Measurements from ENCODE around the gene TBCCD1. TPM values are rescaled to one million over a fixed set of nuclear protein-coding genes. Genes with fewer than 3 reads are reported as not detected.

Gene TBCCD1, protein sequence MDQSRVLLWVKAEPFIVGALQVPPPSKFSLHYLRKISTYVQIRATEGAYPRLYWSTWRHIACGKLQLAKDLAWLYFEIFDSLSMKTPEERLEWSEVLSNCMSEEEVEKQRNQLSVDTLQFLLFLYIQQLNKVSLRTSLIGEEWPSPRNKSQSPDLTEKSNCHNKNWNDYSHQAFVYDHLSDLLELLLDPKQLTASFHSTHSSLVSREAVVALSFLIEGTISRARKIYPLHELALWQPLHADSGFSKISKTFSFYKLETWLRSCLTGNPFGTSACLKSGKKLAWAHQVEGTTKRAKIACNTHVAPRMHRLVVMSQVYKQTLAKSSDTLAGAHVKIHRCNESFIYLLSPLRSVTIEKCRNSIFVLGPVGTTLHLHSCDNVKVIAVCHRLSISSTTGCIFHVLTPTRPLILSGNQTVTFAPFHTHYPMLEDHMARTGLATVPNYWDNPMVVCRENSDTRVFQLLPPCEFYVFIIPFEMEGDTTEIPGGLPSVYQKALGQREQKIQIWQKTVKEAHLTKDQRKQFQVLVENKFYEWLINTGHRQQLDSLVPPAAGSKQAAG
- total RNA-seq, result 32.2 TPM

- FAIRE-seq (no peak), DNase-seq (ENCODE audit: low spot score in 2 of 2) (peak; percentile 82 to 83)
These were observed at the start of gene TBCCD1 for GRCh38 chr3:186567072-186567921. TSS of gene TBCCD1 (minus strand) at chr3:186567339. CDS start at chr3:186564329, 3,010 bp downstream.

- no peak for FAIRE-seq
These were observed 49.1 kb upstream of the TBCCD1 start for GRCh38 chr3:186616299-186616617.

DNA sequence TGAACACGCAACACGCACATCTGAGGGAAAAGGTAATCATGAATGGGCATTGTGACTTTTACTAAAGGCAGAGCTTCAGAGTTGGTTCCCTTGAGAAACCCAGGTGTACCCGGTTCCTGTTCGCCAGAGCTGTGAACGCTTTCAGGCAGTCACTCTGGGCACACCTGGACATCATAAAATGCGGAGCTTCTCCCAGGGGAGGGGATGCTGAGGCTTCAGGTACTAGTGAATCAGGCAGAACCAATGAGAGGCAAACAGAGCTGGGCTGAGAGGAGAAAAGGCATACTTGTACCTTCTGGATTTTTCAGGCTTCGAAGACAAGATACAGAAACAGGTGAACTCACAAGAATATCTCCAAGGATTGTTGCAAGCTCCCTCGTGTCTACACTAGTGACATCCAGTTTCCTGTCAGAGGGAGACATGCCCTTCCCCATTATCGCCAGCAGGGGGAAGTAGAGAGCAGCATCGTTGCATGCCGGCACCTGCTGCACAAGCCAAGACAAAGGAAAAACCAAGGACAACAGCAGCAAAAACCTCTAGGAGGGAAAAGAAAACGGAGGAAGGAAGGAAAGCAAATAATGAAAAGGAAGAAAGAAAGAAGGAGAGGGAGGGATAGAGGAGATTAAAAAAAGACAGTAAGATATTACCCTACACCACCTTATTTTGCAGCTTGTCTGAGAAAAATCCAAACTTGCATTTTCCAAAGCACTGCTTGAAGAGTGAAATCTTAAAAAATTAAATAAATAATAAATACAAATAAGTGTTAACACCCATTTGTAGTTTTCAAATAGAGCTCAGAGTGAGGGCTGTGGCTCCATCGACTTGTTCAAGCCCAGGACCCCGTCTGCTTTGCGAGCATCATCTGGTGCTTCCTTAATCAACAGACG lies 47.7 kb upstream of the TBCCD1 start:
- FAIRE-seq (no peak), DNase-seq (ENCODE audit: low spot score in 2 of 2) (peak; percentile 50 to 81)

More at GRCh38 chr3:186616299-186616617, 49.1 kb upstream of the TBCCD1 start:
- DNase-seq (ENCODE audit: low spot score in 2 of 2), result no peak

GRCh38 chr3:186614266-186614596 lies 47.1 kb upstream of the TBCCD1 start:
- no peak for DNase-seq (ENCODE audit: low spot score in 2 of 2)
- no peak for FAIRE-seq

- DNase-seq (ENCODE audit: low spot score in 2 of 2) (no peak), FAIRE-seq (no peak)
These were observed 46.6 kb upstream of the TBCCD1 start for GRCh38 chr3:186613637-186614265.

DNA sequence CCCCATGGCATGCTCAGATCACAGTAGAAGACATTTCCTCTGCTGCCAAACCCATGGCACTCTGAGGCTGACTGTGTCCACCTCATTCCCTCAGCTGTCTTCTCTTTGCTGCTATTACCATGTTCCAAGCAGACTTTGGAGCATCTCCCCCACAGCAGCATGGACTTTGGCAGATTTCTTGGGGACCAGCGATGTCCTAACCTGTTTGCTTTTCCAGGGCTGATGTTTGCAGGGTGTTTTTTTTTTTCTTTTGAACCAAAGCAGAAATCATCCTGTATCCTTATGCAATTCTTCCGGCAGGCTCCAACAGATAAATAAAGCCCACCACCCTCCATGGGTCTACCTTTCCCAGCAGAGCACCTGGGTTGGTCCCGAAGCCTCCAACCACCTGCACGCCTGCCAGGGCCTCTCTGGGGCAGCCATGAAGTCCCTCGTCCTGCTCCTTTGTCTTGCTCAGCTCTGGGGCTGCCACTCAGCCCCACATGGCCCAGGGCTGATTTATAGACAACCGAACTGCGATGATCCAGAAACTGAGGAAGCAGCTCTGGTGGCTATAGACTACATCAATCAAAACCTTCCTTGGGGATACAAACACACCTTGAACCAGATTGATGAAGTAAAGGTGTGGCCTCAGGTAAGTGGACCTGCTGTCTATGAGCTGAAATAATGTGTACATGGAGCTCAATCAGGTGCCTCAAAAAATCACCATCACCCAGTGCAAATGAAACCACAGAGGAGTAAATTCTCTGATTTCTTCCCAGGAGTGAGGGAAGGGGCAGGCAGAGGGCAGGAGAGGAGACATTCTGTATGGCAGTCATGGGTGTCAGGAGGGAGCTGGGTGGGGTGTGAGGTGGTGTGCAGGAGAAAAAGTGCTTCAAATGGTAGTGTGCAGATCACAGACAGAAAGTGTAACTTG lies 45.8 kb upstream of the TBCCD1 start, which contains the start of gene AHSG:
TSS of gene AHSG (plus strand) at position 340 of the 916 bp plus-strand sequence. CDS start at position 422, 82 bp downstream.
- DNase-seq (ENCODE audit: low spot score in 2 of 2) (no peak), FAIRE-seq (no peak)

DNA sequence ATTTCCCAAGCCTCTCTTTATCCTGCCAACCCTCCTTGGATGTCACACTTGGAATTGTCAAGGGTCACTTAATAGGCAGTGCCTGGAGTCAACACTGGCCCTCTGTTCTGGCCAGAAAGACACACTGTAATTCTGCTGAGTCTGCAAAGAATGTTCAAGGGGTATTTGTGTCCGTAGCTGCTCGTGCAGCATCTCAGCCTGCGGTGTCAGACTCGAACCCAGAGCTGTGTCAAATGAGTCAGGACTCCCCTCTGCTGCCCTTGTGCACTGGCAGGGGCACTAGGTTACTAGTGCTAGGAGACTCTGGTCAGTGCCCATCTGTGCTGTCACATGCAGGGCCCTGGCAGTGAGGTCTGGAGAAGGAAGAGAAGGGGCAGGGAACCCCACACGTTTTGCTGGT lies 44.9 kb upstream of the TBCCD1 start:
- DNase-seq (ENCODE audit: low spot score in 2 of 2), result no peak

DNA sequence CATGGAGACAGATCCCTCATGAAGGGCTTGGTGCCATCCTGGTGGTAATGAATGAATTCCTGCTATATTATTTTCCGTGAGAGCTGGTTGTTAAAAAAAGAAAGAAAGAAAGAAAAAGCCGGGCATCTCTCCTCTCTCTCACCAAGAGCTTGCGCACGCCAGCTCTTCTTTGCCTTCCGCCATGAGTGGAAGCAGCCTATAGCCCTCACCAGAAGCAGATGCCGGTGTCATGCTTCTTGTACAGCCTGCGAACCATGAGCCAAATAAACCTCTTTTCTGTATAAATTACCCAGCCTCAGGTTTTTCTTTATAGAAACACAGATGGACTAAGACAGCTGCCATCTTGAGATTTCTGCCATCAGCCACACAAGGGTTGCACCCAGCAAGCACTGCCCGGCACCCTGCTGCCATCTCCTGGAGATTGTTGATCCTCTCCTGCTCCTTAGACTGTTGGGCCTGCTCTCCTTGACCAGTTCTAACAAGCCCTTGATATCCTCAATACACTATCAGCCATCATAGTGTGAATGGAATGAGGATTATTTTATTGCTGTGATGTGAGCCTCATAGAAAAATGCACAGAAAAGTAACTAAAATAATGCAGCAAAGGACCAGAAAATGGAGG lies 42.2 kb upstream of the TBCCD1 start:
- FAIRE-seq (no peak), DNase-seq (ENCODE audit: low spot score in 2 of 2) (no peak)

More for the DNA sequence above, 44.9 kb upstream of the TBCCD1 start:
- no peak for FAIRE-seq

GRCh38 chr3:186608624-186609215 lies 41.6 kb upstream of the TBCCD1 start:
- DNase-seq (ENCODE audit: low spot score in 2 of 2) (no peak), FAIRE-seq (no peak)

DNA sequence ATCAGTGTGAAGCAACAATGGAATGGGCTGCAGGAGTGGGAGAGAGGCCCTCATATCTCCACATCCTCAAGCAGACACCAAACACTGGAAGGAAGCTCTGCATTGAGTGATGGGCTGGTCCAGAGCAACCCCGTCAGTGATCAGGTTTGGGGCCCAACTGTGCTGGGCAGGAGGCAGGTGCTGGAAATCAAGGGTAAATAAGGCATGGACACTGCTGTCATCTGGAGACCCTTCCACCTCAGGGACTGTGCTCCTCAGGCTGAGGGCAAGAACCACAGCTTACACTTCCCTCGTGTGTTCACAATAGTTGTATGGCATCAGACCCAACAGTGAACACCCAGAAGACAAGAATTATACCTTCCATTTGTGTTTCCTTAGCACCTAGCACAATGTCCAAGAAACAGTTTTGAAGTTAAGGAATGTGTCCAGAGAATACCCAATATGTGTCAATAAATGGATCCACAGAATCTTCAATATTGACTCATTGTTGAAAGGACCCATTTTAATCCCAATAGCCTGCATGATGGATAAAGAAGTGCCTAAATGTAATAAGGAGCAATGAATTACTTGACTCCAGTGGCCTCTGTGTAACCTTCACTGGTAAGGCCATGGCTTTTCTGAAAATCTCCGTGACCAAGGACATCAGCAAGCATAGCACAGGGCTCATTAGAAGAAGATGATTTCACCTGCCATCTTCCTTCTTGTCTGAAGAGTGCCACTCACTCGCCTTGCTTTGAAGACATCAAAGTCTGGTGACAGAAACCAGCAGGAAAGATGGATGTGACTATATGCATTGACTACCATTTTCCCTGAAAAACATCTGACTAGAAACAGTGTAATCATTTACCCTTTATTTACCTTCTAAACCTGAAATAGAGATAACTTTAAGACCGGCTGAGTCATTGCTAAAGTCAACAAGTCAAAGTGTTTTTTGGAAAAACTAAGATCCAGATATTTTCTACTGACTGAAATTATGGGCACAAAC lies 38.7 kb upstream of the TBCCD1 start:
- FAIRE-seq (no peak), DNase-seq (ENCODE audit: low spot score in 2 of 2) (no peak)

GRCh38 chr3:186605078-186605477 lies 37.9 kb upstream of the TBCCD1 start:
- DNase-seq (ENCODE audit: low spot score in 2 of 2), result no peak
- no peak for FAIRE-seq

DNA sequence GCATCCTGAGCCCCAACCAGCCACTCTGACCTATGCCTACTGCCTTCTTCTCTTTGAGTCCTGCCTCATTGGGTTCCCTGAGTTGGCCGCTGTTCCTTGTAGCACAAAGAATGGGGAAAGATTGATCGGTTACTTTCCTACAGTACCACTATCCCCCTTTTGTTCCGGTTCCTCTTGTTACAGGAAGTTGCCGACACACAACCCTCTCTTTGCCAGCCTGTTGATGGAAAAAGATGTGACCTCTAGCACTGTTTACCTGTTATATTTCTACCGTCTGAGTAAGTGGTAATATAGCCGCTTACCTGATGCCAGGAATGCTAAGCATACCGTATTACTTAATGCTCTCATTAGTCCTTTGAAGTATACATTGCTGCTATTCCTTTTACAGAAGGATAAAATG lies 36.0 kb upstream of the TBCCD1 start:
- FAIRE-seq (no peak), DNase-seq (ENCODE audit: low spot score in 2 of 2) (no peak)

- DNase-seq (ENCODE audit: low spot score in 2 of 2) (no peak), FAIRE-seq (no peak)
These were observed 33.8 kb upstream of the TBCCD1 start for GRCh38 chr3:186600896-186601295.

DNA sequence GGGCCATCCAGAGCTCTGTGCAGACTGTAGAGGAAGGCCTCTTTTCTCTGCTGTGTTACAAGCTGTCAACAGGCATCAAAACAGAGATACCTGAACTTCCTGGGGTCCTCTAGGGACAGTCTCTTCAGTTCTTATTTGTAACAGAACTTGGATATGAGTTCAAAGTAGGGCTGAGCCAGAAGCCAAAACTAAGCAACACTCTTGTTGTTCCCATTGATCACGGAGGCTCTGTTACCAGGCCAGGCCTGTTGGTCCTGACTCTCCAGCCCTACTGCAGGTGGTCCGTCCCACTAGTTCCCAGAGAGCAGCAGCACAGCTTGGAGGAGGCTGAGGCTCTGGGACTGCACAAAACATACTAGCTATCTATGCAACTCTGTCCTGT lies 32.6 kb upstream of the TBCCD1 start:
- no peak for FAIRE-seq

GRCh38 chr3:186599142-186599784 lies 32.1 kb upstream of the TBCCD1 start:
- FAIRE-seq (no peak), DNase-seq (ENCODE audit: low spot score in 2 of 2) (no peak)

More for the DNA sequence above, 32.6 kb upstream of the TBCCD1 start:
- no peak for DNase-seq (ENCODE audit: low spot score in 2 of 2)

GRCh38 chr3:186598794-186599141 lies 31.6 kb upstream of the TBCCD1 start:
- FAIRE-seq (no peak), DNase-seq (ENCODE audit: low spot score in 2 of 2) (no peak)
